H1 (cell line): ENCODE results near the gene MAFF. TPM values are rescaled to one million over a fixed set of nuclear protein-coding genes. Genes with fewer than 3 reads are reported as not detected.
A peak's percentile ranks its signal among the peaks of the same experiment; 100 is the strongest.

ENCODE experiments used
- CTCF ChIA-PET: fragments of 300-600 bp; sonication (Branson Sonifier 250); formaldehyde crosslinking; loops from one replicate; lab custom pipeline; 2021; ENCODE audit not compliant: partially characterized antibody; lab: Charles Lee
- POLR2A ChIA-PET: fragments of 300-600 bp; sonication (Branson Sonifier 250); formaldehyde crosslinking; loops from one replicate; lab custom pipeline; 2021; ENCODE audit warnings: inconsistent platforms; ENCODE audit not compliant: partially characterized antibody; lab: Charles Lee
- DNase-seq, 2 experiments: peaks; one replicate each; pipeline versions ENCODE4 v3.0.0 to v3.0.0-alpha.2; 2010 to 2022; ENCODE audit warnings: low spot score in 2 of 2, low read depth in 1 of 2, mixed read lengths in 1 of 2
- FAIRE-seq: peaks from 2 replicates; lab custom pipeline; 2011; peaks lifted over from hg19 to GRCh38; lab: Jason Lieb, UNC
- H2AFZ ChIP-seq: 2 replicates; pipeline ENCODE4 v1.8.1; 2012; ENCODE audit warnings: low read length, inconsistent platforms
- H2AK5ac ChIP-seq: 2 replicates; pipeline ENCODE4 v1.6.1; 2013; ENCODE audit warnings: low read depth, low read length
- H2BK120ac ChIP-seq: replicated peaks from 2 replicates; pipeline ENCODE3; 2013; ENCODE audit warnings: low read depth, low read length, inconsistent platforms
- H2BK12ac ChIP-seq: 2 replicates; pipeline ENCODE4 v1.6.1; 2013; ENCODE audit warnings: low read depth, low read length
- H2BK15ac ChIP-seq: 2 replicates; pipeline ENCODE4 v1.6.1; 2013; ENCODE audit warnings: low read length
- H2BK20ac ChIP-seq: 2 replicates; pipeline ENCODE4 v1.6.1; 2013; ENCODE audit warnings: low read length
- H2BK5ac ChIP-seq: 2 replicates; pipeline ENCODE4 v1.6.1; 2013; ENCODE audit warnings: low read depth, low read length
- H3K14ac ChIP-seq: 2 replicates; pipeline ENCODE4 v1.6.1; 2013; ENCODE audit warnings: inconsistent platforms; ENCODE audit not compliant: insufficient read length
- H3K18ac ChIP-seq: 2 replicates; pipeline ENCODE4 v1.6.1; 2013; ENCODE audit warnings: low read length; ENCODE audit errors: extremely low read depth
- H3K23ac ChIP-seq: 2 replicates; pipeline ENCODE4 v1.6.1; 2013; ENCODE audit warnings: inconsistent platforms; ENCODE audit not compliant: insufficient read length
- H3K23me2 ChIP-seq: 2 replicates; pipeline ENCODE4 v1.6.1; 2013; ENCODE audit warnings: low read depth, low read length
- H3K27ac ChIP-seq: 2 replicates; pipeline ENCODE4 v1.6.1; 2011; ENCODE audit warnings: low read depth, low read length, inconsistent platforms
- H3K27me3 ChIP-seq, 4 experiments: replicated peaks in 1 of 4; 1 replicate in 1 of 4; 2 replicates in 3 of 4; pipeline versions ENCODE4 v1.6.1 to v1.8.1; 2011 to 2013; ENCODE audit warnings: low read length in 3 of 4, mild to moderate bottlenecking in 3 of 4, inconsistent platforms in 2 of 4, mixed read lengths in 2 of 4, moderate library complexity in 1 of 4; ENCODE audit not compliant: control insufficient read depth in 3 of 4, insufficient read depth in 3 of 4; ENCODE audit errors: extremely low read depth in 1 of 4
- H3K36me3 ChIP-seq, 4 experiments: 2 replicates each; pipeline versions ENCODE4 v1.6.1 to v1.8.1; 2011 to 2013; ENCODE audit warnings: mild to moderate bottlenecking in 4 of 4, low read length in 3 of 4, moderate library complexity in 2 of 4, control low read depth in 1 of 4, inconsistent platforms in 1 of 4; ENCODE audit not compliant: insufficient read depth in 4 of 4, control insufficient read depth in 2 of 4
- H3K4ac ChIP-seq: replicated peaks from 2 replicates; pipeline ENCODE3; 2013; ENCODE audit warnings: low read length, low read depth, mixed read lengths, inconsistent platforms; ENCODE audit not compliant: insufficient read length
- H3K4me1 ChIP-seq, 4 experiments: replicated peaks in 1 of 4; 1 replicate in 1 of 4; 2 replicates in 3 of 4; pipeline versions ENCODE4 v1.6.1 to v1.8.1; 2011 to 2013; ENCODE audit warnings: low read length in 3 of 4, inconsistent platforms in 2 of 4, mixed read lengths in 1 of 4; ENCODE audit not compliant: insufficient read depth in 4 of 4, control insufficient read depth in 3 of 4
- H3K4me2 ChIP-seq, 2 experiments: 2 replicates each; pipeline versions ENCODE4 v1.6.1 to v1.8.1; 2011 to 2013; ENCODE audit warnings: low read depth in 2 of 2, low read length in 2 of 2, control low read depth in 1 of 2, inconsistent platforms in 1 of 2, mild to moderate bottlenecking in 1 of 2; ENCODE audit not compliant: insufficient read depth in 1 of 2
- H3K4me3 ChIP-seq, 4 experiments: fragments of 200-600, 300-600 bp in 1 of 4; sonication (generic), shearing (Covaris generic), sonication (Bioruptor Twin) in 1 of 4; 2 replicates each; pipeline versions ENCODE4 v1.5.1 to v1.8.1; 2011 to 2016; ENCODE audit warnings: low read length in 4 of 4, low read depth in 3 of 4, control low read depth in 2 of 4, inconsistent platforms in 2 of 4, mild to moderate bottlenecking in 2 of 4, mixed read lengths in 1 of 4, moderate library complexity in 1 of 4; ENCODE audit not compliant: insufficient read depth in 2 of 4; ENCODE audit errors: extremely low read depth in 1 of 4
- H3K56ac ChIP-seq: replicated peaks from 2 replicates; pipeline ENCODE3; 2013; ENCODE audit warnings: low read depth, mild to moderate bottlenecking, mixed read lengths, low read length, inconsistent platforms; ENCODE audit not compliant: insufficient read length
- H3K79me1 ChIP-seq: 2 replicates; pipeline ENCODE4 v1.6.1; 2013; ENCODE audit warnings: low read depth, low read length, control low read depth
- H3K79me2 ChIP-seq, 2 experiments: 2 replicates each; pipeline versions ENCODE4 v1.6.1 to v1.8.1; 2012 to 2013; ENCODE audit warnings: low read length in 2 of 2, mild to moderate bottlenecking in 2 of 2, inconsistent platforms in 1 of 2; ENCODE audit not compliant: insufficient read depth in 2 of 2, control insufficient read depth in 1 of 2
- H3K9ac ChIP-seq, 4 experiments: replicated peaks in 1 of 4; 1 replicate in 1 of 4; 2 replicates in 3 of 4; pipeline versions ENCODE4 v1.6.1 to v1.8.1; 2011 to 2013; ENCODE audit warnings: low read depth in 3 of 4, low read length in 3 of 4, control low read depth in 2 of 4, mild to moderate bottlenecking in 2 of 4, moderate library complexity in 2 of 4, inconsistent platforms in 1 of 4; ENCODE audit errors: extremely low read depth in 1 of 4
- H3K9me3 ChIP-seq, 2 experiments: 2 replicates each; pipeline versions ENCODE4 v1.6.1 to v1.8.1; 2012 to 2013; ENCODE audit warnings: mild to moderate bottlenecking in 2 of 2, moderate library complexity in 2 of 2, control low read depth in 1 of 2, inconsistent platforms in 1 of 2, low read depth in 1 of 2, low read length in 1 of 2, mixed read lengths in 1 of 2; ENCODE audit not compliant: insufficient read depth in 2 of 2
- H4K20me1 ChIP-seq, 2 experiments: replicated peaks in 1 of 2; 2 replicates each; pipeline versions ENCODE3 to v1.8.1; 2011 to 2013; ENCODE audit warnings: inconsistent platforms in 2 of 2, low read length in 2 of 2, mild to moderate bottlenecking in 1 of 2; ENCODE audit not compliant: insufficient read depth in 2 of 2, control insufficient read depth in 1 of 2
- H4K5ac ChIP-seq: 2 replicates; pipeline ENCODE4 v1.6.1; 2013; ENCODE audit warnings: low read length, low read depth, mixed read lengths, inconsistent platforms; ENCODE audit not compliant: insufficient read length
- H4K8ac ChIP-seq: 2 replicates; pipeline ENCODE4 v1.8.0; 2013; ENCODE audit warnings: mild to moderate bottlenecking, moderate library complexity, low read length, inconsistent platforms; ENCODE audit not compliant: insufficient read depth; ENCODE audit errors: extremely low read depth
- H4K91ac ChIP-seq: replicated peaks from 2 replicates; pipeline ENCODE3; 2013; ENCODE audit warnings: low read length, mixed read lengths, inconsistent platforms; ENCODE audit not compliant: insufficient read length
- WGBS, 2 experiments: shearing (Covaris generic) in 1 of 2; methylation state at CpG; one replicate each; pipeline versions ENCODE4 v1.1.6 to v1.1.7; 2013 to 2015; ENCODE audit warnings: low lambda C conversion rate in 2 of 2, mixed read lengths in 2 of 2, inconsistent platforms in 1 of 2, low coverage in 1 of 2, missing lambda C conversion rate in 1 of 2; ENCODE audit not compliant: insufficient replicate concordance in 2 of 2, insufficient coverage in 1 of 2, insufficient read length in 1 of 2; ENCODE audit errors: extremely low coverage in 1 of 2, missing lambda C conversion rate in 1 of 2; 5-methylcytosine and 5-hydroxymethylcytosine counted together
- polyA plus RNA-seq, 7 experiments: library from polyadenylated mRNA; depleted of rRNA in 3 of 7; stranded (reverse) in 5 of 7; unstranded in 2 of 7; fragments of >200 nt in 5 of 7; fragments of 200-250 nt in 2 of 7; gene quantifications; 1 replicate in 5 of 7; 2 replicates in 1 of 7; 4 replicates in 1 of 7; pipeline versions ENCODE4 v1.2.1 to v1.2.3, GENCODE V29; 2011 to 2013; ENCODE audit warnings: missing spikeins in 2 of 7, mixed read lengths in 2 of 7
- total RNA-seq: library from RNA; stranded (reverse); fragmentation: NEBNext Ultra II Directional; extraction: Animal tissue kit (Norgen Biotek cat#: 25700); gene quantifications from 2 replicates; pipeline ENCODE4 v1.2.1, GENCODE V29; 2021
- TF ChIP-seq, protein P1 (sequence below): IDR thresholded peaks from 2 replicates; pipeline ENCODE4 v1.6.1; 2012; ENCODE audit warnings: low read length, inconsistent platforms

The MAFF gene
- total and polyA plus RNA-seq, 2 of the 8 experiments (the other 6 are each of a cell fraction or from before 2014, with no cell fraction given): 1.5 to 6.3 TPM

DNA sequence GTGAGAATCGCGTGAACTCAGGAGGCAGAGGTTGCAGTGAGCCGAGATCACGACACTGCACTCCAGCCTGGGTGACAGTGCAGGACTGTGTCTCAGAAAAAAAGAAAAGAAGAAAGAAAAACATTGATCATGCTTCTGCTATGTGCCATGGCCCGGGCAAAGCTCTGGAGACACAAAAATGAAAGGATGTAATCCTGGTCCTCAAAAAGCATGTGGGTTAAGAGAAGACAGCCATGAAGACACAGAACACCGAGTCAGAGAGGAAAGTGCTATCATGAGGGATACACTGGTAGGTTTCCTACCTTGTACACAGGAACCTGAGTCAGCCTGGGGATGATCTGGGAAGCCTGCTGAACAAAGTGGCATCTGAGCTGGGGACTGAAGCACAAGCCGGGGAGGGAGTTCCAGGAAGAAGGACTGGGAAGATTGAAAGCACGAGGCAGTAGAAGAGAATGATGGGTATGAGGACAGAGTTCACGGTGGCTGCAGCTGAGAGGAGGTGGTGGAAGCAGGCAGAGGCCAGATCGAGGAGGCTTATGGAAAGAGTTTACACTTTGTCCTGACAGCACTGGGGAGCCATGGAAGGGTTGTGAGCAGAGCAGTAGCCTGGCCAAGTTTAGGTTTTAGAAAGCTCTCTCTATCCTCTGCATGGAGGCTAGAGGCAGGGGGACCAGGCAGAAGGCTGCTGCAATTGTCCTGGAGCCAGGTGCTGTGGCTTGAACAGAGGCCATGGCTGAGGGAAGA is 9.9 kb upstream of the MAFF start:
- Histone ChIP-seq H4K91ac (no peak overlapping the region), H4K20me1 (no peaks in the 10 kb centered on the region), H3K79me2 (no peaks in the 10 kb centered on the region), H2AFZ (no peak overlapping the region), H3K18ac (no peak overlapping the region), H2BK20ac (no peak overlapping the region), H3K56ac (no peak overlapping the region), H4K8ac (peak overlapping the region; percentile 16; the same call in 1 of the 2 replicates), H3K79me1 (no peaks in the 10 kb centered on the region), H2BK15ac (no peak overlapping the region), H3K27ac (no peak overlapping the region), H3K23me2 (peaks cover 3% of the 10 kb centered on the region; the same call in 1 of the 2 replicates)
- DNase-seq: no peak
- TF ChIP-seq, protein P1, sequence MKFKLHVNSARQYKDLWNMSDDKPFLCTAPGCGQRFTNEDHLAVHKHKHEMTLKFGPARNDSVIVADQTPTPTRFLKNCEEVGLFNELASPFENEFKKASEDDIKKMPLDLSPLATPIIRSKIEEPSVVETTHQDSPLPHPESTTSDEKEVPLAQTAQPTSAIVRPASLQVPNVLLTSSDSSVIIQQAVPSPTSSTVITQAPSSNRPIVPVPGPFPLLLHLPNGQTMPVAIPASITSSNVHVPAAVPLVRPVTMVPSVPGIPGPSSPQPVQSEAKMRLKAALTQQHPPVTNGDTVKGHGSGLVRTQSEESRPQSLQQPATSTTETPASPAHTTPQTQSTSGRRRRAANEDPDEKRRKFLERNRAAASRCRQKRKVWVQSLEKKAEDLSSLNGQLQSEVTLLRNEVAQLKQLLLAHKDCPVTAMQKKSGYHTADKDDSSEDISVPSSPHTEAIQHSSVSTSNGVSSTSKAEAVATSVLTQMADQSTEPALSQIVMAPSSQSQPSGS: no peak
- TF ChIP-seq, all 59 proteins: peak for 0
- Histone ChIP-seq H2BK12ac (no peak overlapping the region), H3K36me3 (no peaks in the 10 kb centered on the region), H3K9ac (no peak overlapping the region), H4K5ac (no peak overlapping the region), H3K23ac (no peak overlapping the region), H2AK5ac (no peak overlapping the region), H3K27me3 (no peaks in the 10 kb centered on the region; a peak in 3 of 7 replicates), H3K9me3 (no peaks in the 10 kb centered on the region), H3K4ac (no peak overlapping the region), H2BK5ac (no peak overlapping the region), H3K4me3 (no peak overlapping the region), H3K14ac (no peak overlapping the region), H2BK120ac (no peak overlapping the region), H3K4me1 (peaks cover 0 to 3% (median 0%) of the 10 kb centered on the region in 4 experiments; a peak in 1 of 7 replicates), H3K4me2 (no peak overlapping the region)
- CTCF ChIA-PET: interaction anchor here (0.6 to 2.2 kb wide), 7 partner anchors 8 to 118 kb away, joined by 3 to 10 read pairs (median 4); no protein-coding TSS in a partner anchor
- FAIRE-seq: no peak
- WGBS, 2 experiments: 89% methylated on average over 10 of the region's 10 CpGs; no CpG with 5 or more reads in 1 of the 2 experiments
- POLR2A ChIA-PET: interaction anchor here (0.6 to 2.2 kb wide), 6 partner anchors 10 to 177 kb away, joined by 3 to 15 read pairs (median 4); partner anchors contain the start of gene MAFF
